GM18867 (cell line): ENCODE data around the gene CELSR1.
A peak's percentile ranks its signal among the peaks of the same experiment; 100 is the strongest.

Experiments
- ATAC-seq: cut with Tn5 transposase; IDR thresholded peaks from one replicate; pipeline ENCODE4 v1.9.1; 2021; ENCODE audit warnings: mild to moderate bottlenecking, moderate library complexity; ENCODE audit not compliant: unreplicated experiment

CELSR1 gene

GRCh38 chr22:46551996-46552395 lies 14.6 kb upstream of the CELSR1 start:
- no peak for ATAC-seq

DNA sequence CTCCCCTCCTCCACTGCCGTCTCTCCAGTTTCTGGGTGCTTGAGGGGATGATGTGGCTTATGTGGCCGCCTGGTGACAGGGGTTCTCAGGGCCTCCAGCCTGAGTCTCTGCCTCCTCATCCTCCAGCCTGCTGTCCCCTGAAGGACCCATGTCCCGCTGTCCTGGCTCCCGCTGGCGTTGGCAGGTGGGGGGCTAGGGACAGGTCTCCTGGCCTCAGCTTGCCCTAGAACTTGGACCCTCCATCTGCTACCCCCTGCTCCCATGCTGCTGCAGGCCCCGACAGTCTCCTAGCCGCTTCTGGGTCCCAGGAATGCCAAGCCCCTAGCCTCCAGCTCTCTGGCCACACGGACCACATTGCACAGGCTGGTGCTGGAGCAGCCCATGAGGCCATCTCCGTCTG lies 13.9 kb upstream of the CELSR1 start:
- ATAC-seq: no peak

DNA sequence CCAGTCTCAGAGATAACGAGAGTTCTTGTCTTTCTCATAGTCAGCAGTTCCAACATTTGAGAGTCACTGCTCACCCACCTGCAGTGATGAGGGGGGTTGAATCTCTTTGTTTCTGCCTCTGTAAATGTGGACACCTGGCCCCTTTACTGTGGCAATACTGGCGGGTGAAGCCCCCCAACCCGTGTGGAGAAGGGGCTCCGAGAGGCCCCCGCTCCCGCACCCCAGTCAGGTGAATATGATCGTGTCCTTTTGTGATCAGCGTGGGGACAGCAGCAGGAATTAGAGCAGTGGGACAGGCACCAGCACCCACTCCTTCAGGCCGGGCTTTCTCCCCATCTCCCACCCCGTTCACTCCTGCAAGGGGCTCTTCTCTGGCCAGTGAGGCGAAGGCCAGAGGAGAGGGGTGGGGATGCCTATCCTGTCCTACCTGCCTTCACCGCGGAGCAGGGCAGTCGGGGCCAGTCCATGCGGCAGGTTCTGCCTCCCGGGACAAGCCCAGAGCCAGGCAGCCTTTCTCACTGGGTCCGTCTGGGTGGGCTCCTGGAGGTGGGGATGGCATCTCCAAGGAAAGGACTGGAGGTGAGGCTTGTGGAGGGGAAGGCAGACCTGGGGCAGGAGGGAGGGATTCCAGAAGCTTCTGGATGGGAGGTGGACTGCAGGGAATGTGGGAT lies 12.7 kb upstream of the CELSR1 start:
- ATAC-seq: no peak

DNA sequence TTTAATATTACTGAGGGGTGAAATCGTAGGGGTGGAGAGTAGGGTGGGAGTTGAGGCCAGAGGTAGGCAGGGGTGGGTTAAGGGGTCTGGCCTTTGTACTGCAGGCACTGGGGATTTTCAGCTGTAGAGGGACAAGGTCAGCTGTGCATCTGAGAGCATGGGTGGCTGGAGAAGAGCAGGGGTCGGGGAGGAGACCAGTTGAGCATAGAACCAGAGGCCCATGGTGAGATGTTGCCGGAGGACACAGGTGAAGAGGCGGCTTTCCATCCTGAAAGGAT lies 12.1 kb upstream of the CELSR1 start:
- no peak for ATAC-seq

- no peak for ATAC-seq
Observed at GRCh38 chr22:46547883-46548244, 10.4 kb upstream of the CELSR1 start.

GRCh38 chr22:46547179-46547882 lies 9.9 kb upstream of the CELSR1 start:
- ATAC-seq: no peak

DNA sequence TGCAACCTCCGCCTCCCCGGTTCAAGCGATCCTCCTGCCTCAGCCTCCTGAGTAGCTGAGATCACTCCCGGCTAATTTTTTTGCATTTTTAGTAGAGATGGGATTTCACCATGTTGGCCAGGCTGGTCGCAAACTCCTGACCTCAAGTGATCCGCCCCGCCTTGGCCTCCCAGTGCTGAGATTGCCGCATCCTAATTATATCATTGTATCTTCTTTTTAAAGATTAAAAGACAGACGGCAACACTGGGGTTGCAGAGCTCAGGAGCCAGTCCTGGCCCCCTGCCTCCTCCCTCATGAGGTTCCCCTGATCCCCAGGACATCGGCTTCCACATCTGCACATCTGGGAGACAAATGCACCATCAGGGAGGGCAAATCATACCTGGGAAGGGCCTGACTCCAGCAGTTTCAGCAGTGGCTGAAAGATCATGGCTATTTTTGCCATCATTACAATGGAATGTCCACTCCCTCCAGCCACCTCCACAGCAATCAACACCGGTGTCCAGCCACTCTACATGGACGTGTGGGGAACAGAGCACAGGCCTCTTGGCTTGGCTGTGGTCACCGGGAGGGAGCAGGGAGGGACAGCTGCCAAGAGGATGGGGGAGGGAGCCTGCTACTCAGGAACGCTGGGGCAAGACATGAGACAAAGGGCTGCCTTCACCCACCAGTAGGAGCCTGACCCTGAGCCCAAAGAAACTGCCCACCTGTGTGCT lies 9.2 kb upstream of the CELSR1 start:
- no peak for ATAC-seq

- ATAC-seq: no peak
Observed at GRCh38 chr22:46545086-46545792, 7.8 kb upstream of the CELSR1 start.

GRCh38 chr22:46542011-46542985 lies 4.9 kb upstream of the CELSR1 start:
- peak; percentile 65 for ATAC-seq

DNA sequence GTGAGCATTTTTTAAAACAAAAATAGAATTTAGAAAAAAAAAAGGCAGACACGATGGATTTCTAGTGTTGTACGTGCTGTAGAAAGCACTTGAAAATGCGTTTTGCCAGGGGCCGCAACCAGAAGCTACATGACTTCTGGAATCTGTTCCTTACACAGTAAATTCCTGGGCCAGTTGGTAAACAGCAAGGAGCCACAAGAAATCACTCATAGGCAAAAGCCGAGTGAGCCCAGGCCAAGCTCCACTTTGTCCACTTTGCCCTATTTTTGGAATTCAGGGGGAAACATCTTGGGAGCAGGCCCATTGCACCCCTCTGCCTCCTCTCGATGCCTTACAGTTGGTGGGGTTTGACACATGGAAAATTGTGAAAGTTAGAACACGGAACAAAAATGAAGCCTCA lies 4.1 kb upstream of the CELSR1 start:
- ATAC-seq: no peak

DNA sequence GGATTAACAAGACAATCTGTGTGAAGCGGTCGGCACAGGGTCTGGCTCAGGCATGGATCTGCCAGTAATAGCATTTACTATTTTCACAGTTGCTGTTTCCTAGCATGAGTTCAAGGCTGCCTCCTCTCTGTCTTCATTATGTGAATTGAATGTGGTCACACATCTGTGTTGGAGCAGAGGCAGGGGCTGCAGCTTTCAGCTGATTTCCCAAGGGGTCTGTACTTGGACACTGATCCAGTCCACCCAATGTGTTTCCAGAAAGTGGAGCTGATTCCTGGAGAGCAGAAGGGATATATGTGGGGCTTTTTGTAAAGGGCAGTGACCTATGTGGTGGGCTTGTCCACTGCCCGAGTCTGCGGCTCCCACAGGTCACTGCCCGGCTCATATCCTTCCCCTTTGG lies 3.5 kb upstream of the CELSR1 start:
- ATAC-seq: no peak

DNA sequence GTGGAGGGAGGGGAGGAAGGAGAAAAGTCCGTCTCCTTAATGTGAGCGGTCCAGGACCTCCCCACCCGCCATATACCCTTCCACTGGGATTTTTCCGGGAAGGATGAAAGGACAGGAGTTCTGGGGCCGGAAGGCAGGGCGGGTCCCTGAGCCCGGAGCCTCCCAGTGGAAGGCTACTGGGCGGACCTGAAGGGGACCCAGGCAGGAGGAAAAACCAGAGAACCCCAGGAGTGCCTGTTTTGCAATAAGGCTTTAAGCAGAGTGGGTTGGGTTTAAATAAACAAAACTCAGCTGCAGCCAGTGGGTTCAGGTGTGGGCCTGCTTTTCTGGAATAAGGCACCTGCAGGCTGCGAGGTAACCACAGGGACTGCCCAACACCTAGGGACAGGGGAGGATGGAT lies 1.7 kb upstream of the CELSR1 start:
- ATAC-seq: no peak

- ATAC-seq: no peak
Observed at GRCh38 chr22:46538814-46539160, 1.4 kb upstream of the CELSR1 start.

GRCh38 chr22:46537946-46538813 lies 760 bp upstream of the CELSR1 start:
- ATAC-seq: no peak

- ATAC-seq: no peak
Observed at GRCh38 chr22:46536537-46537224, 739 bp downstream of the CELSR1 start.

DNA sequence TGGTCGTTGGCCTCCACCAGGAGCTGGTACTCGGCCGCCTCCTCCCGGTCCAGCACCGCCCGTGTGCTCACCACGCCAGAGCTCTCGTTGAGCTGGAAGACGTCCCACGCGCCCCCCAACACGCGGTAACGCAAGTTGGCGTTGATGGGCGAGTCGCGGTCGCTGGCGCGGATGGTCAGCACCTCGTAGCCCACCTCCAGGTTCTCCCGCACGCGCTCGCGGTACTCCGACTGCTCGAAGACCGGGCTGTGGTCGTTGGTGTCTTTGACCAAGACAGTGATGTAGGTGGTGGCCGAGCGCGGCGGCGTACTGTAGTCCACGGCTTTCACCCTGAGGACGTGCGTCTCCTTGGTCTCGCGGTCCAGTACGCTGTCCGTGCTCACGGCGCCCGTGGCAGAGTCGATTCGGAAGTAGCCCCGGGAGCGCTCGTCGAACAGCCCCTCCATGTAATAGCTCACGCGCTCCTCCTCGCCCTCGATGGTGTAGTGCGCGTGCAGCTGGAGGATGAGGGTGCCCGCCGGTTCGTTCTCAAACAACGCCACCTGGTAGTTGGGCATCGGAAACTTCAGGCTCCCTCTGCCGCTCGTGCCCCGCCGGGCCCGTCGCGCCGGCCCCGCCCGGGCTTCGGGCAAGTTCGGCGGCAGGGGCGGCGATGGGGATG lies 1.4 kb downstream of the CELSR1 start:
- no peak for ATAC-seq

- no peak for ATAC-seq
Observed at GRCh38 chr22:46534901-46535630, 2.4 kb downstream of the CELSR1 start.

DNA sequence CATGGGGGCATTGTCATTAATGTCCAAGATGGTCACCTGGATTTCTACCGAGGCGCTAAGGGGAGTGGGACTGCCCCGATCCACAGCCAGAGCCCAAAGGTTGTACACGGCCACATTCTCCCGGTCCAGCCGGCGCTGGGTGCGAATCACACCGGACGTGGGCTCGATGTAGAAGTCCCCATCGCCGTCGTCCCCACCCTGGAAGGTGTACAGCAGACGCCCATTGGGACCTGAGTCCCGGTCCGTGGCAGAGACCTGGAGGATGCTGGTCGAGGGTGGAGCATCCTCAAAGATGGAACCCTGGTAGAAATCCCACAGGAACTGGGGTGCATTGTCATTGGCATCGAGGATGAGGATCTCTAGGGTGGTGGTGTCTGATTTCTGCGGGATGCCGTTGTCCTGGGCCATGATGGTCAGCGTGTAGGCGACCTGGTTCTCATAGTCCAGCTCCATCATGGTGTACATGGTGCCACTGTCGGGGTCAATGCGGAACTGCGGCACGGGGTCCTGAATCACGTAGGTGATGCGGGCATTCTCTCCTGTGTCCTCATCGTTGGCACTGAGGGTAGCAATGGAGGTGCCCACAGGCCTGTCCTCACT lies 3.1 kb downstream of the CELSR1 start:
- no peak for ATAC-seq
